ENCODE results near the gene IL4R. TPM values are rescaled to one million over a fixed set of nuclear protein-coding genes. Genes with fewer than 3 reads are reported as not detected.

The IL4R gene
- total and polyA plus RNA-seq, 10 donors = 39.3 to 319 (median 160) TPM

DNA sequence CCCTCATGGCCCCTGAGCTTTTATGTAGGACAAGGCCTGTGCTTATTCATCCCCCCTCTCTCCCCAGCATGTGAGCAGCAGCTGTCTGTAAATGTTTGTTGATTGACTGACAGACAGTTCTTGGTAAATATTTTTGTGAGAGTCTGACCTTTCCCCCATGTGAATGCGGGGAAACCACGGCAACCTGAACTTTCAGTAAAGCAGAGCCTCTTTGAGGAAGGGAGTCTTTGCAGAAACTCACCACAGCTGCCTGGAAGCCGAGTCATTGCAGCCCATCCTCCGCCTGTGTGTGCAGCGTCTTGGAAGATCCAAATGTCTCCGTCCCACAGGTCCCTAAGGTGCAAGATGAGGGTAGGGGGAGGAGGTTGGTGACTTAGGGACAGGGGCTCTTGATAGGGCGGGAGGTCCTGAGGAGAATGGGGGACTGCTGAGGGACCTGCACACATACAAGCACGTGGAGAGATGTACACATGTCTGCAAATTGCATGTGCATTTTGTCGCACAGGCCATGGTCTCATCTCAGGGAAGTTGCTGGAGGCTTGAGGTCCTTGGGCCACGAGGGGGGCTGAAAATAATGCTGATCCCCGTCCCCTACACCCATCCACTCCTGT lies 65.2 kb downstream of the IL4R start:
- intact Hi-C loops (cut with DNase I; ENCODE audit: low total_unique reads) = loop anchor here (10.0 kb wide), 1 partner anchor 76 kb away; no protein-coding TSS in a partner anchor
- Histone ChIP-seq H3K27ac (peak overlapping the region in 2 of 8 donors; percentile 58 to 79), H3K4me1 (peaks cover 24 to 75% (median 40%) of the 10 kb centered on the region in 6 donors), H3K27me3 (replicated peaks in 1 of 7) (no peaks in the 10 kb centered on the region), H3K4me3 (no peak overlapping the region), H3K36me3 (no peaks in the 10 kb centered on the region), H3K9me3 (peaks cover 0 to 8% (median 4%) of the 10 kb centered on the region in 8 donors)
- 51 to 57% (median 55%) methylated on average over 11 of the region's 11 CpGs for WGBS, 5 donors
- TF ChIP-seq CTCF (IDR thresholded peaks at IDR 0.05 in 8 of 11, conservative IDR thresholded peaks at IDR 0.05 in 3 of 11) (no peak), POLR2AphosphoS5 (IDR thresholded peaks at IDR 0.05) (no peak), POLR2A (IDR thresholded peaks at IDR 0.05) (no peak)
- peak; percentile 71 for DNase-seq

DNA sequence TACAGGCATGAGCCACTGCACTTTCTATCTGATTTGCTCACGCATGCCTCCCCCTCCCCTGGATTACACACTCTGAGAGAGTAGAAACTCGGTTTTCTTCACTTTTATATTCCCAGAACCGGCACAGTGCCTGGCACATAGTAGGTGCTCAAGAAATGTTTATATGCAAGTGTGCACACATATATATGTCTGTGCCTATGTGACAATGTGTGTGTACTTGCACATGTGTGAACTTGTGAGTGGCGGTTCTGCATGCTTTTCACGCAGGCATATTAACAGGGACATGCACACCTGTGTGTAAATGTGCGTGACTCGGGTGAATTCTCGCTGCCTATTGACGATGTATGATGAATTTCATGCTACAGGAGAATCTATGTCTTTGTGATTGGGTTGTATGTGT lies 66.1 kb downstream of the IL4R start:
- DNase-seq = peak; percentile 28
- intact Hi-C loops (cut with DNase I; ENCODE audit: low total_unique reads) = loop anchor here (10.0 kb wide), 1 partner anchor 75 kb away; no protein-coding TSS in a partner anchor
- Histone ChIP-seq H3K27me3 (replicated peaks in 1 of 7) (no peaks in the 10 kb centered on the region), H3K4me3 (no peak overlapping the region), H3K9me3 (peaks cover 0 to 17% (median 13%) of the 10 kb centered on the region in 8 donors), H3K27ac (no peak overlapping the region), H3K4me1 (peaks cover 16 to 74% (median 30%) of the 10 kb centered on the region in 6 donors), H3K36me3 (no peaks in the 10 kb centered on the region)
- no peak for TF ChIP-seq POLR2AphosphoS5 (IDR thresholded peaks at IDR 0.05)
- TF ChIP-seq POLR2A (IDR thresholded peaks at IDR 0.05) = no peak
- TF ChIP-seq CTCF (IDR thresholded peaks at IDR 0.05 in 8 of 11, conservative IDR thresholded peaks at IDR 0.05 in 3 of 11) = no peak
- WGBS, 5 donors = 89 to 96% (median 94%) methylated on average over 9 of the region's 9 CpGs

DNA sequence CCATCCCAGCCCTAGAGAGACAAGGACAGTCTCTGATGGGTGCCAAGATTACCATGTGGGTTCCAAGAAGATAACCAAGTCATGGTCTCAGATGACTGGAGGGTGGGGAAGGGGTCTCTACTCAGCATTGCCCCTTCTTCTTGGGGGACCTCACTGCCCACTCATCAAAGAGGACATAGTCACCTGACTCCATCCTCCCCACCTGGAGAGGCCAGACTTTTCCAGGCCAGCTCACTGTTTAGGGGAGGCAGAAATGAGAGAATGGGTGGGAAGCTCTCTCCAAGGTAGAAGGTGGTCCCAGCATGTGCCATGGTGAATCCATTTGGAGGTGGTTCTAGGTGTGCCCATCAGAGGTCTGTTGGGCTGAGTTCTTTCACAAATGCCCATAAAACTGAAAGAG lies 67.5 kb downstream of the IL4R start:
- no peak overlapping the region for H3K4me3 ChIP-seq
- intact Hi-C loops (cut with DNase I; ENCODE audit: low total_unique reads) = no loop called here

More for the DNA sequence above, 67.5 kb downstream of the IL4R start:
- Histone ChIP-seq H3K27ac (no peak overlapping the region), H3K27me3 (replicated peaks in 1 of 7) (no peaks in the 10 kb centered on the region), H3K9me3 (peaks cover 0 to 20% (median 14%) of the 10 kb centered on the region in 8 donors), H3K4me1 (peaks cover 11 to 61% (median 24%) of the 10 kb centered on the region in 6 donors), H3K36me3 (no peaks in the 10 kb centered on the region)
- TF ChIP-seq CTCF (IDR thresholded peaks at IDR 0.05 in 8 of 11, conservative IDR thresholded peaks at IDR 0.05 in 3 of 11) (no peak), POLR2A (IDR thresholded peaks at IDR 0.05) (no peak), POLR2AphosphoS5 (IDR thresholded peaks at IDR 0.05) (no peak)
- peak; percentile 6 for DNase-seq

Data from spleen (tissue), 11 donors.